Stomach (tissue), 9 donors: ENCODE measurements around the gene TBX15. TPM values are rescaled to one million over a fixed set of nuclear protein-coding genes. Genes with fewer than 3 reads are reported as not detected.

Source experiments
- DNase-seq, 2 donors: peaks; one replicate each; pipeline versions ENCODE4 v3.0.0 to v3.0.0-alpha.2; 2013 to 2019
- H3K27ac ChIP-seq, 5 donors: fragments of 200-600 bp in 4 of 5; sonication (generic) in 4 of 5; one replicate each; pipeline ENCODE4 v1.5.1; 2013 to 2019; ENCODE audit warnings: mild to moderate bottlenecking in 1 of 5, moderate library complexity in 1 of 5
- H3K27me3 ChIP-seq, 3 donors: fragments of 200-600 bp; sonication (generic); one replicate each; pipeline ENCODE4 v1.5.1; 2017 to 2019; ENCODE audit warnings: mixed run types in 1 of 3
- H3K36me3 ChIP-seq, 4 donors: fragments of 200-600 bp; sonication (generic); 1 replicate in 3 of 4; 2 replicates in 1 of 4; pipeline ENCODE4 v1.5.1; 2016 to 2019
- H3K4me1 ChIP-seq, 4 donors: fragments of 200-600 bp; sonication (generic); one replicate each; pipeline ENCODE4 v1.5.1; 2016 to 2019
- H3K4me3 ChIP-seq, 4 donors: fragments of 200-600 bp; sonication (generic) in 3 of 4; one replicate each; pipeline ENCODE4 v1.5.1; 2016 to 2019; ENCODE audit warnings: mild to moderate bottlenecking in 1 of 4
- H3K9me3 ChIP-seq, 4 donors: fragments of 200-600 bp; sonication (generic); one replicate each; pipeline ENCODE4 v1.5.1; 2016 to 2019
- CTCF ChIP-seq, 7 experiments: fragments of 450-650 bp in 4 of 7; fragments of 200-600 bp in 3 of 7; sonication (generic) in 3 of 7; IDR thresholded peaks; one replicate each; pipeline ENCODE4 v1.5.1; 2016 to 2019; ENCODE audit warnings: antibody characterized with exemption in 7 of 7, control low read depth in 2 of 7, mild to moderate bottlenecking in 1 of 7
- EP300 ChIP-seq: sonication (generic); formaldehyde crosslinking; IDR thresholded peaks from one replicate; pipeline ENCODE4 v1.6.1; 2017; ENCODE audit warnings: antibody characterized with exemption
- POLR2A ChIP-seq, 4 donors: fragments of 450-650 bp; IDR thresholded peaks; one replicate each; pipeline ENCODE4 v1.6.1; 2016; ENCODE audit warnings: antibody characterized with exemption in 4 of 4, control low read depth in 2 of 4, mild to moderate bottlenecking in 1 of 4, moderate library complexity in 1 of 4
- POLR2AphosphoS5 ChIP-seq, 3 donors: sonication (generic); formaldehyde crosslinking; IDR thresholded peaks; one replicate each; pipeline ENCODE4 v1.6.1; 2016; ENCODE audit warnings: antibody characterized with exemption in 3 of 3
- WGBS, 5 donors: extraction: QIAGEN DNeasy Blood & Tissue Kit in 3 of 5; methylation state at CpG; one replicate each; pipeline versions ENCODE4 v1.1.5 to v1.1.7; 2013 to 2018; 5-methylcytosine and 5-hydroxymethylcytosine counted together
- intact Hi-C: fragments of 100-400 bp; cut with DNase I; formaldehyde crosslinking; loops from one replicate; pipeline ENCODE4 v1.15.1; 2023; ENCODE audit warnings: low total_unique reads
- polyA plus RNA-seq, 3 donors: library from polyadenylated mRNA; stranded (reverse); fragments of 200-250 nt; gene quantifications; one replicate each; pipeline ENCODE4 v1.2.3, GENCODE V29; 2013
- total RNA-seq, 5 donors: library from RNA; depleted of rRNA; stranded (reverse); fragments of >200 nt; gene quantifications; one replicate each; pipeline versions ENCODE4 v1.1.0 to v1.2.3, GENCODE V29; 2014 to 2016
- donor health status: healthy with polysubstance abuse.
- donor health status: Bipolar disorder and iron deficiency.
- donor health status: healthy.

The TBX15 gene
- total and polyA plus RNA-seq, 8 donors: 0.05 to 0.37 TPM; not detected in 6

GRCh38 chr1:118974661-118975060, 13.5 kb downstream of the TBX15 start:
- H3K27ac ChIP-seq: no peak overlapping the region
- peaks cover 0 to 10% (median 6%) of the 10 kb centered on the region in 4 donors for H3K4me1 ChIP-seq
- peaks cover 0 to 4% (median 2%) of the 10 kb centered on the region in 4 donors for H3K9me3 ChIP-seq
- H3K27me3 ChIP-seq: peaks cover 7 to 92% (median 33%) of the 10 kb centered on the region in 3 donors
- WGBS, 5 donors: 39 to 57% (median 42%) methylated on average over 4 of the region's 4 CpGs
- DNase-seq: no peak
- H3K36me3 ChIP-seq: no peaks in the 10 kb centered on the region
- TF ChIP-seq POLR2A (IDR thresholded peaks at IDR 0.05): no peak
- TF ChIP-seq EP300: no peak
- TF ChIP-seq CTCF (IDR thresholded peaks at IDR 0.05): no peak
- intact Hi-C loops: no loop called here
- no peak overlapping the region for H3K4me3 ChIP-seq

GRCh38 chr1:118973531-118974137, 14.5 kb downstream of the TBX15 start:
- no peaks in the 10 kb centered on the region for H3K9me3 ChIP-seq
- no peak overlapping the region for H3K4me3 ChIP-seq
- H3K36me3 ChIP-seq: no peaks in the 10 kb centered on the region
- TF ChIP-seq POLR2A (IDR thresholded peaks at IDR 0.05) (no peak), CTCF (IDR thresholded peaks at IDR 0.05) (no peak), POLR2AphosphoS5 (IDR thresholded peaks at IDR 0.05) (no peak)
- H3K27ac ChIP-seq: no peak overlapping the region
- H3K4me1 ChIP-seq: no peaks in the 10 kb centered on the region
- WGBS, 5 donors: 66 to 81% (median 74%) methylated on average over 5 of the region's 5 CpGs
- H3K27me3 ChIP-seq: peaks cover 0 to 88% (median 25%) of the 10 kb centered on the region in 3 donors
- intact Hi-C loops: no loop called here
- no peak for DNase-seq

GRCh38 chr1:118973032-118973431, 15.1 kb downstream of the TBX15 start:
- Histone ChIP-seq H3K36me3 (no peaks in the 10 kb centered on the region), H3K4me1 (no peaks in the 10 kb centered on the region), H3K27ac (no peak overlapping the region), H3K9me3 (no peaks in the 10 kb centered on the region), H3K27me3 (peaks cover 0 to 83% (median 21%) of the 10 kb centered on the region in 3 donors), H3K4me3 (no peak overlapping the region)
- TF ChIP-seq POLR2A (IDR thresholded peaks at IDR 0.05) (no peak), CTCF (IDR thresholded peaks at IDR 0.05) (no peak), POLR2AphosphoS5 (IDR thresholded peaks at IDR 0.05) (no peak), EP300 (no peak)
- intact Hi-C loops: no loop called here
- 72 to 91% (median 87%) methylated on average over 1 of the region's 1 CpG for WGBS, 5 donors
- DNase-seq: no peak

- H3K27ac ChIP-seq: no peak overlapping the region
- WGBS, 5 donors: 70 to 79% (median 74%) methylated on average over 2 of the region's 2 CpGs
- intact Hi-C loops: no loop called here
Observed at GRCh38 chr1:118970451-118970850, 17.7 kb downstream of the TBX15 start.

More at GRCh38 chr1:118970451-118970850, 17.7 kb downstream of the TBX15 start:
- H3K4me1 ChIP-seq: no peaks in the 10 kb centered on the region
- no peak overlapping the region for H3K4me3 ChIP-seq
- no peaks in the 10 kb centered on the region for H3K36me3 ChIP-seq
- H3K27me3 ChIP-seq: peaks cover 0 to 57% (median 14%) of the 10 kb centered on the region in 3 donors
- no peak for TF ChIP-seq POLR2A (IDR thresholded peaks at IDR 0.05)
- TF ChIP-seq CTCF (IDR thresholded peaks at IDR 0.05): no peak
- TF ChIP-seq EP300: no peak
- TF ChIP-seq POLR2AphosphoS5 (IDR thresholded peaks at IDR 0.05): no peak
- no peaks in the 10 kb centered on the region for H3K9me3 ChIP-seq
- DNase-seq: no peak
